Fibroblast of skin of left biceps (primary cell): Measurements from ENCODE around the gene TBC1D3L.
"Not testable (repeated sequence)": the region's sequence is repeated elsewhere in the genome, so short reads cannot be mapped to it uniquely, and the experiment has no call there.

Experiments used
- DNase-seq, 2 experiments: peaks; one replicate each; pipeline ENCODE4 v3.0.0-alpha.2; 2013; ENCODE audit warnings: low read depth in 2 of 2

Gene TBC1D3L

GRCh38 chr17:37988960-37989359, at the start of gene TBC1D3L:
Gene TBC1D3L (minus strand): TSS chr17:37989060. CDS start chr17:37987520, 1,540 bp downstream.
- not testable (repeated sequence) for DNase-seq

DNA sequence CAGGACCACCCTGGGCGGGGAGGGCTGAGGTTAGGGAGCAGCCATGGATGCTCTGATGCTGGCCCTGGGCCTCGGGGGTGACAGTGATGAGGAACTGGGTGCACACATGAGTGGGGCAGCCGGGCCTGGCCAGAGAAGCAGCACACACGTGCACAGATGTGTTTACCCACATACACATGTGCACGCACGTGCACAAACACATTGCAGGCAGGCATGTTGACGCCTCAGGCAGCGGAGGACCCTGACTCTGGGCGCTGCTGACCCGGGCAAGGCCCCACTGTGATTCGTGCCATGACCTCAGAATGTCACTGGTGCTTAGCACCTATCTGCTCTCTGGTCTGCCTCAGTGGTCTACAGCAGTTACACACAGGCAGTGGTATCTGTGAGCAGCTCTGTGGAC, 14.8 kb upstream of the TBC1D3L start, which contains the start of gene TBC1D3D:
Gene TBC1D3D (plus strand): TSS at position 301 of the 400 bp plus-strand sequence. CDS start 1,585 bp downstream, outside the sequence.
- not testable (repeated sequence) for DNase-seq
